Smooth muscle cell (in vitro differentiated cells): ENCODE results near the gene GBGT1. TPM values are rescaled to one million over a fixed set of nuclear protein-coding genes. Genes with fewer than 3 reads are reported as not detected.

Experiments
- DNase-seq: peaks from one replicate; lab custom pipeline; 2025; ENCODE audit not compliant: unreplicated experiment; lab: John Stamatoyannopoulos, UW
- H2AFZ ChIP-seq: fragments of 200-600 bp; sonication (generic); 2 replicates; pipeline ENCODE4 v1.6.0; 2016; ENCODE audit warnings: antibody characterized with exemption, low read depth, mild to moderate bottlenecking
- H3F3A ChIP-seq: fragments of 200-600 bp; sonication (generic); 2 replicates; pipeline ENCODE4 v1.6.0; 2017; ENCODE audit warnings: antibody characterized with exemption, low read depth
- H3K27ac ChIP-seq: fragments of 200-600 bp; sonication (generic); 2 replicates; pipeline ENCODE4 v1.5.1; 2016; ENCODE audit warnings: low read depth, mild to moderate bottlenecking
- H3K27me3 ChIP-seq: fragments of 200-600 bp; sonication (generic); 2 replicates; pipeline ENCODE4 v1.6.1; 2016; ENCODE audit warnings: low read depth, mild to moderate bottlenecking
- H3K36me3 ChIP-seq: fragments of 200-600 bp; sonication (generic); 2 replicates; pipeline ENCODE4 v1.5.1; 2016; ENCODE audit warnings: low read depth
- H3K4me1 ChIP-seq: fragments of 200-600 bp; sonication (generic); 2 replicates; pipeline ENCODE4 v1.5.1; 2016; ENCODE audit warnings: low read depth
- H3K4me2 ChIP-seq: fragments of 200-600 bp; sonication (generic); 2 replicates; pipeline ENCODE4 v1.6.0; 2016; ENCODE audit warnings: mild to moderate bottlenecking
- H3K4me3 ChIP-seq: fragments of 200-600 bp; sonication (generic); 2 replicates; pipeline ENCODE4 v1.5.1; 2016; ENCODE audit warnings: mild to moderate bottlenecking
- H3K79me2 ChIP-seq: fragments of 200-600 bp; sonication (generic); 2 replicates; pipeline ENCODE4 v1.6.0; 2016; ENCODE audit warnings: low read depth, mild to moderate bottlenecking
- H3K9ac ChIP-seq: fragments of 200-600 bp; sonication (generic); 2 replicates; pipeline ENCODE4 v1.6.0; 2016; ENCODE audit warnings: low read depth
- H3K9me3 ChIP-seq: fragments of 200-600 bp; sonication (generic); replicated peaks from 2 replicates; pipeline ENCODE4 v1.5.1; 2016; ENCODE audit warnings: low read depth
- H4K20me1 ChIP-seq: fragments of 200-600 bp; sonication (generic); 2 replicates; pipeline ENCODE4 v1.6.0; 2016; ENCODE audit warnings: low read depth
- CTCF ChIP-seq: fragments of 200-600 bp; sonication (generic); IDR thresholded peaks from 2 replicates; pipeline ENCODE4 v1.5.1; 2017; ENCODE audit warnings: borderline replicate concordance, mild to moderate bottlenecking, antibody characterized with exemption; ENCODE audit not compliant: insufficient read depth, poor library complexity, severe bottlenecking
- WGBS: methylation state at CpG from one replicate; pipeline ENCODE4 v1.1.7; 2016; ENCODE audit warnings: low lambda C conversion rate; 5-methylcytosine and 5-hydroxymethylcytosine counted together
- polyA plus RNA-seq: library from polyadenylated mRNA; unstranded; fragments of >200 nt; fragmentation: Nextera tagmentation; extraction: Ambion mirVana; gene quantifications from 2 replicates; pipeline ENCODE4 v1.2.1, GENCODE V29; 2016
- total RNA-seq: library from RNA; depleted of rRNA; stranded (reverse); fragments of >200 nt; gene quantifications from 2 replicates; pipeline ENCODE4 v1.2.3, GENCODE V29; 2014

The GBGT1 gene
- total and polyA plus RNA-seq, 2 experiments from 2014 or later, result 4.5 to 11.3 TPM

GRCh38 chr9:133115604-133116345 lies 47.9 kb downstream of the GBGT1 start:
- H4K20me1 ChIP-seq, result peaks cover 98% of the 10 kb centered on the region

GRCh38 chr9:133114886-133115603 lies 48.7 kb downstream of the GBGT1 start:
- 91% methylated on average over 19 of the region's 19 CpGs for WGBS
- H3K27ac ChIP-seq, result peak overlapping the region; percentile 89
- H3F3A ChIP-seq, result peaks cover 12% of the 10 kb centered on the region
- H3K27me3 ChIP-seq, result no peaks in the 10 kb centered on the region
- H3K79me2 ChIP-seq, result peaks cover 22% of the 10 kb centered on the region
- H3K4me1 ChIP-seq, result peaks cover 42% of the 10 kb centered on the region
- no peaks in the 10 kb centered on the region for H3K9me3 ChIP-seq
- H3K36me3 ChIP-seq, result no peaks in the 10 kb centered on the region
- DNase-seq, result no peak
- H2AFZ ChIP-seq, result no peak overlapping the region
- no peak overlapping the region for H3K4me3 ChIP-seq
- H4K20me1 ChIP-seq, result peaks cover 98% of the 10 kb centered on the region
- peak overlapping the region; percentile 72 for H3K4me2 ChIP-seq
- no peak for TF ChIP-seq CTCF
- H3K9ac ChIP-seq, result peak overlapping the region; percentile 79

More at GRCh38 chr9:133115604-133116345, 47.9 kb downstream of the GBGT1 start:
- Histone ChIP-seq H3K4me2 (peak overlapping the region; percentile 72), H3K4me3 (no peak overlapping the region), H3F3A (peaks cover 12% of the 10 kb centered on the region), H3K27ac (peak overlapping the region; percentile 89), H2AFZ (no peak overlapping the region), H3K79me2 (peaks cover 22% of the 10 kb centered on the region), H3K9me3 (no peaks in the 10 kb centered on the region), H3K27me3 (no peaks in the 10 kb centered on the region), H3K4me1 (peaks cover 43% of the 10 kb centered on the region), H3K9ac (peak overlapping the region; percentile 79), H3K36me3 (no peaks in the 10 kb centered on the region)
- no peak for TF ChIP-seq CTCF
- 67% methylated on average over 29 of the region's 32 CpGs for WGBS
- peak; percentile 18 for DNase-seq

GRCh38 chr9:133113949-133114885 lies 49.5 kb downstream of the GBGT1 start:
- Histone ChIP-seq H3K27ac (peak overlapping the region; percentile 89), H3K4me2 (peak overlapping the region; percentile 72), H3K36me3 (no peaks in the 10 kb centered on the region), H3K79me2 (peaks cover 22% of the 10 kb centered on the region), H3K9ac (peak overlapping the region; percentile 79), H3K4me1 (peaks cover 34% of the 10 kb centered on the region), H3K9me3 (no peaks in the 10 kb centered on the region), H3F3A (peaks cover 12% of the 10 kb centered on the region), H3K27me3 (no peaks in the 10 kb centered on the region), H3K4me3 (no peak overlapping the region), H2AFZ (no peak overlapping the region), H4K20me1 (peaks cover 94% of the 10 kb centered on the region)
- WGBS, result 47% methylated on average over 20 of the region's 20 CpGs
- peak; percentile 39 for DNase-seq
- no peak for TF ChIP-seq CTCF
